Measurements from ENCODE around the gene LMNTD2. TPM values are rescaled to one million over a fixed set of nuclear protein-coding genes. Genes with fewer than 3 reads are reported as not detected.

LMNTD2 gene
- total RNA-seq, 1 experiment from 2014 or later = 7.8 TPM

Small RNAs within 50 kb of the gene (microRNA-seq; reads per million reads assigned to microRNA genes)
- 660 reads per million, percentile 81 among the genes with 10 or more reads in this experiment for gene MIR210

Other genes starting within 250 kb of the LMNTD2 start
- 45.6 and 179 TPM in 2 replicates for gene IFITM1, start 246.7 kb downstream of the LMNTD2 start, total RNA-seq (2022)
- 264 and 492 TPM in 2 replicates for gene IFITM3, start 239.9 kb downstream of the LMNTD2 start, total RNA-seq (2022)
- gene B4GALNT4, start 191.2 kb downstream of the LMNTD2 start, total RNA-seq (2022) = 1.9 and 4.6 TPM in 2 replicates
- 128 and 154 TPM in 2 replicates for gene PKP3, start 166.5 kb downstream of the LMNTD2 start, total RNA-seq (2022)
- gene SIGIRR, start 145.7 kb downstream of the LMNTD2 start, total RNA-seq (2022) = 76.3 and 83.6 TPM in 2 replicates
- 27.2 and 32.2 TPM in 2 replicates for gene ANO9, start 118.7 kb downstream of the LMNTD2 start, total RNA-seq (2022)
- 25.1 and 30.4 TPM in 2 replicates for gene PTDSS2, start 110.5 kb downstream of the LMNTD2 start, total RNA-seq (2022)
- 103 and 107 TPM in 2 replicates for gene RNH1, start 53.5 kb downstream of the LMNTD2 start, total RNA-seq (2022)
- gene HRAS, start 25.2 kb downstream of the LMNTD2 start, total RNA-seq (2022) = 42.1 and 47.9 TPM in 2 replicates
- gene LRRC56, start 23.2 kb downstream of the LMNTD2 start, total RNA-seq (2022) = 2.2 and 2.6 TPM in 2 replicates
- gene RASSF7, start 232 bp upstream of the LMNTD2 start, total RNA-seq (2022) = 93.3 and 100 TPM in 2 replicates
- gene PHRF1, start 15.7 kb upstream of the LMNTD2 start, total RNA-seq (2022) = 42.3 and 43.2 TPM in 2 replicates
- 48.7 and 93.5 TPM in 2 replicates for gene IRF7, start 55.2 kb upstream of the LMNTD2 start, total RNA-seq (2022)
- 5.0 and 7.6 TPM in 2 replicates for gene CDHR5, start 64.2 kb upstream of the LMNTD2 start, total RNA-seq (2022)
- not detected in 2 replicates for gene SCT, start 66.4 kb upstream of the LMNTD2 start, total RNA-seq (2022)
- 1.3 TPM in 2 replicates for gene DRD4, start 76.5 kb upstream of the LMNTD2 start, total RNA-seq (2022)
- gene DEAF1, start 134.5 kb upstream of the LMNTD2 start, total RNA-seq (2022) = 57.0 and 59.0 TPM in 2 replicates
- 21.2 and 29.9 TPM in 2 replicates for gene TMEM80, start 135.1 kb upstream of the LMNTD2 start, total RNA-seq (2022)
- gene EPS8L2, start 145.5 kb upstream of the LMNTD2 start, total RNA-seq (2022) = 212 and 213 TPM in 2 replicates
- gene TALDO1, start 186.7 kb upstream of the LMNTD2 start, total RNA-seq (2022) = 359 and 379 TPM in 2 replicates
- 73.8 and 83.3 TPM in 2 replicates for gene GATD1, start 216.7 kb upstream of the LMNTD2 start, total RNA-seq (2022)
- gene CEND1, start 229.4 kb upstream of the LMNTD2 start, total RNA-seq (2022) = not detected in 2 replicates
- gene SLC25A22, start 237.5 kb upstream of the LMNTD2 start, total RNA-seq (2022) = 44.5 and 53.6 TPM in 2 replicates
- 15.9 and 16.3 TPM in 2 replicates for gene PIDD1, start 244.5 kb upstream of the LMNTD2 start, total RNA-seq (2022)
- 1,351 and 1,381 TPM in 2 replicates for gene RPLP2, start 249.2 kb upstream of the LMNTD2 start, total RNA-seq (2022)